Measurements from ENCODE around the gene FARS2. TPM values are rescaled to one million over a fixed set of nuclear protein-coding genes. Genes with fewer than 3 reads are reported as not detected.

Gene FARS2
- total RNA-seq = 18.4 and 19.6 TPM in 2 replicates

GRCh38 chr6:5260661-5261544 is at the start of gene FARS2, which contains the start of gene LYRM4:
Gene FARS2 (plus strand): TSS chr6:5261513.
Gene LYRM4 (minus strand): TSS chr6:5260950. CDS start chr6:5260733, 217 bp downstream.

Other genes starting within 250 kb of the FARS2 start
- gene PPP1R3G, start 176.2 kb upstream of the FARS2 start, total RNA-seq = 1.6 and 2.3 TPM in 2 replicates
- gene LYRM4, start 563 bp upstream of the FARS2 start, total RNA-seq = 20.7 and 24.8 TPM in 2 replicates